Caco-2 (cell line): ENCODE measurements around the gene ARFGEF2. TPM values are rescaled to one million over a fixed set of nuclear protein-coding genes. Genes with fewer than 3 reads are reported as not detected.

ENCODE experiments used
- BruUV-seq: library from RNA; stranded (reverse); fragments of 400-500 nt; replicated peaks from 2 replicates; lab custom pipeline; 2021; lab: Mats Ljungman, UMichigan
- CTCF ChIA-PET: fragments of 300-600 bp; sonication (Branson Sonifier 250); formaldehyde crosslinking; loops from one replicate; lab custom pipeline; 2022; ENCODE audit warnings: antibody characterized with exemption; lab: Charles Lee
- POLR2A ChIA-PET: fragments of 300-600 bp; sonication (Branson Sonifier 250); formaldehyde crosslinking; loops from one replicate; lab custom pipeline; 2022; ENCODE audit warnings: antibody characterized with exemption; lab: Charles Lee
- DNase-seq, 2 experiments: peaks; one replicate each; pipeline versions ENCODE4 v3.0.0 to v3.0.0-alpha.2; 2020 to 2022
- H3K27me3 ChIP-seq: replicated peaks from 2 replicates; pipeline ENCODE4 v1.6.0; 2011; ENCODE audit warnings: low read length; ENCODE audit not compliant: control insufficient read depth, insufficient read depth
- H3K36me3 ChIP-seq: 2 replicates; pipeline ENCODE4 v1.5.1; 2011; ENCODE audit warnings: low read length; ENCODE audit not compliant: control insufficient read depth, insufficient read depth
- H3K4me1 ChIP-seq: fragments of 250-450 bp; sonication (Bioruptor Pico); 2 replicates; pipeline ENCODE4 v1.5.1; 2020; ENCODE audit warnings: mild to moderate bottlenecking
- H3K4me3 ChIP-seq: 2 replicates; pipeline ENCODE4 v1.5.1; 2011; ENCODE audit warnings: low read depth, mild to moderate bottlenecking, control low read depth, low read length
- H3K9me3 ChIP-seq: fragments of 250-450 bp; sonication (Bioruptor Pico); 2 replicates; pipeline ENCODE4 v1.5.1; 2020; ENCODE audit warnings: mild to moderate bottlenecking, moderate library complexity
- H3K27ac Mint-ChIP-seq: one replicate; pipeline ENCODE4 v1.8.0; 2022; ENCODE audit warnings: mixed read lengths; ENCODE audit not compliant: unreplicated experiment
- H3K27me3 Mint-ChIP-seq: one replicate; pipeline ENCODE4 v1.8.0; 2022; ENCODE audit warnings: mixed read lengths; ENCODE audit not compliant: insufficient read depth, unreplicated experiment
- H3K36me3 Mint-ChIP-seq: one replicate; pipeline ENCODE4 v1.8.0; 2022; ENCODE audit warnings: mild to moderate bottlenecking, mixed read lengths; ENCODE audit not compliant: insufficient read depth, unreplicated experiment
- H3K4me1 Mint-ChIP-seq: one replicate; pipeline ENCODE4 v1.8.0; 2022; ENCODE audit warnings: low read depth, mixed read lengths; ENCODE audit not compliant: unreplicated experiment
- H3K4me3 Mint-ChIP-seq: one replicate; pipeline ENCODE4 v1.8.0; 2022; ENCODE audit warnings: mild to moderate bottlenecking, moderate library complexity, mixed read lengths; ENCODE audit not compliant: unreplicated experiment
- H3K9me3 Mint-ChIP-seq: one replicate; pipeline ENCODE4 v1.8.0; 2022; ENCODE audit warnings: mixed read lengths; ENCODE audit not compliant: unreplicated experiment
- intact Hi-C: fragments of 100-400 bp; cut with micrococcal nuclease; formaldehyde crosslinking; loops from one replicate; pipeline ENCODE4 v1.10.0; 2022; ENCODE audit not compliant: unreplicated experiment
- total RNA-seq: library from RNA; stranded (reverse); gene quantifications from 2 replicates; pipeline ENCODE4 v1.2.3, GENCODE V29; 2022
- TF ChIP-seq, protein P1 (sequence below), 2 experiments: fragments of 200-600 bp in 1 of 2; IDR thresholded peaks; 1 replicate in 1 of 2; 2 replicates in 1 of 2; pipeline versions ENCODE4 v1.5.1 to v1.8.0; 2011 to 2022; ENCODE audit warnings: antibody characterized with exemption in 1 of 2, control low read depth in 1 of 2, inconsistent platforms in 1 of 2, low read depth in 1 of 2, low read length in 1 of 2, mild to moderate bottlenecking in 1 of 2, moderate library complexity in 1 of 2; ENCODE audit not compliant: insufficient read depth in 1 of 2, severe bottlenecking in 1 of 2, unreplicated experiment in 1 of 2

The ARFGEF2 gene
- total RNA-seq, 1 experiment from 2014 or later, result 78.8 TPM

DNA sequence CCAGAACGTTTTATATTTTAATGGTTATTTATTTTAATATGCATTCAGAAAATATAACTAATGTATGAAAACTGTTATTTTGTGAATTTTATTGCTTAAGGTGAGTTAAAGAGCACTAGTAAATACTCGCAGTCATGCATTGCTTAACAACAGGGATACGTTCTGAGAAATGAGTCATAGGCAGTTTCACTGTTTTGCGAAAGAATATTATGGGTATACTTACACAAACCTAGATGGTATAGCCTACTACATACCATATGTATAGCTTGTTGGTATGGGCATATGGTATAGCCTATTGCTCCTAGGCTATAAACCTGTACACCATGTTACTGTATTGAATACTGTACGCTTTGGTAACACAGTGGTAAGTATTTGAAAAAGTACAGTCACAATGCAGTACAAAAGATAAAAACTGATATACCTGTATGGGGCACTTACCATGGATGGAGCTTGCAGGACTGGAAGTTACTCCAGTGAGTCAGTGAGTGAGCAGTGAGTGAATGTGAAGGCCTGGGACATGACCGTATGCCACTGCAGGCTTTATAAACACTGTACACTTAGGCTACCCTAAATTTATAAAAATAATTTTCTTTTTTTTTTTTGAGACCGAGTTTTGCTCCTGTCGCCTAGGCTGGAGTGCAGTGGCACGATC, 38.5 kb downstream of the ARFGEF2 start:
- TF ChIP-seq, protein P1, sequence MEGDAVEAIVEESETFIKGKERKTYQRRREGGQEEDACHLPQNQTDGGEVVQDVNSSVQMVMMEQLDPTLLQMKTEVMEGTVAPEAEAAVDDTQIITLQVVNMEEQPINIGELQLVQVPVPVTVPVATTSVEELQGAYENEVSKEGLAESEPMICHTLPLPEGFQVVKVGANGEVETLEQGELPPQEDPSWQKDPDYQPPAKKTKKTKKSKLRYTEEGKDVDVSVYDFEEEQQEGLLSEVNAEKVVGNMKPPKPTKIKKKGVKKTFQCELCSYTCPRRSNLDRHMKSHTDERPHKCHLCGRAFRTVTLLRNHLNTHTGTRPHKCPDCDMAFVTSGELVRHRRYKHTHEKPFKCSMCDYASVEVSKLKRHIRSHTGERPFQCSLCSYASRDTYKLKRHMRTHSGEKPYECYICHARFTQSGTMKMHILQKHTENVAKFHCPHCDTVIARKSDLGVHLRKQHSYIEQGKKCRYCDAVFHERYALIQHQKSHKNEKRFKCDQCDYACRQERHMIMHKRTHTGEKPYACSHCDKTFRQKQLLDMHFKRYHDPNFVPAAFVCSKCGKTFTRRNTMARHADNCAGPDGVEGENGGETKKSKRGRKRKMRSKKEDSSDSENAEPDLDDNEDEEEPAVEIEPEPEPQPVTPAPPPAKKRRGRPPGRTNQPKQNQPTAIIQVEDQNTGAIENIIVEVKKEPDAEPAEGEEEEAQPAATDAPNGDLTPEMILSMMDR (IDR thresholded peaks at IDR 0.05; ENCODE audit: insufficient read depth in 1 of 2, low read depth in 1 of 2, low read length in 1 of 2, severe bottlenecking in 1 of 2, unreplicated experiment in 1 of 2), result no peak
- H3K4me3 Mint-ChIP-seq, result no peak overlapping the region
- peaks cover 65% of the 10 kb centered on the region for H3K36me3 Mint-ChIP-seq
- no peak overlapping the region for H3K4me3 ChIP-seq
- CTCF ChIA-PET, result no interaction called here
- intact Hi-C loops, result no loop called here
- BruUV-seq, result no TSS peak
- H3K9me3 Mint-ChIP-seq, result no peaks in the 10 kb centered on the region
- peaks cover 1% of the 10 kb centered on the region; the same call in 1 of the 2 replicates for H3K36me3 ChIP-seq
- H3K27me3 Mint-ChIP-seq, result no peaks in the 10 kb centered on the region
- no peaks in the 10 kb centered on the region for H3K4me1 ChIP-seq
- no peaks in the 10 kb centered on the region for H3K27me3 ChIP-seq
- no peaks in the 10 kb centered on the region for H3K4me1 Mint-ChIP-seq
- H3K27ac Mint-ChIP-seq, result no peak overlapping the region
- POLR2A ChIA-PET, result no interaction called here
- H3K9me3 ChIP-seq, result no peaks in the 10 kb centered on the region
- no peak for DNase-seq

DNA sequence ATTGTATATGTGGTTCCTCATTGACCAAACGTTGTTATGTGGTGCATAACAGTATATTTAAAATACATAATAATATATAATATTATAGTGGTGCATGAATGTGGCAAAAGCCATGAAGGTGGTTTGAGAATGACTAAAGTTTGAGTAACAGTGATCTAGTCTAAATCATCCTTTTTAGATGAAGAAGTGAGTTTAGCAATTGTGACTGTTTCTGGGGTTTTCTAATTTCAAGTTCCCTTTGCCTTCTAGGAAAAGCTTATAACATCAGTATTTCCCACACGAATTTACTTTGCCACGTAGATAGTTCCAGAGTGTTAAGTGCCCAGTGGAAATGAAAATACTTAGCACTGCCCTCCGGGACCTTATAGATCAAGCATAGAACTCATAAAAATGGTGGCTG, 40.9 kb downstream of the ARFGEF2 start:
- no peaks in the 10 kb centered on the region for H3K9me3 Mint-ChIP-seq
- no peaks in the 10 kb centered on the region for H3K9me3 ChIP-seq
- H3K36me3 Mint-ChIP-seq, result peaks cover 51% of the 10 kb centered on the region
- TF ChIP-seq, protein P1 (IDR thresholded peaks at IDR 0.05; ENCODE audit: insufficient read depth in 1 of 2, low read depth in 1 of 2, low read length in 1 of 2, severe bottlenecking in 1 of 2, unreplicated experiment in 1 of 2), result no peak
- intact Hi-C loops, result no loop called here
- H3K4me1 ChIP-seq, result no peaks in the 10 kb centered on the region
- no peak overlapping the region for H3K4me3 Mint-ChIP-seq
- BruUV-seq, result no TSS peak
- 0 out of 2 replicates have a peak, but pooled peaks cover 1% of the 10 kb centered on the region for H3K36me3 ChIP-seq
- H3K4me3 ChIP-seq, result no peak overlapping the region
- CTCF ChIA-PET, result no interaction called here
- POLR2A ChIA-PET, result no interaction called here
- DNase-seq, result no peak
- no peaks in the 10 kb centered on the region for H3K4me1 Mint-ChIP-seq
- no peaks in the 10 kb centered on the region for H3K27me3 Mint-ChIP-seq
- H3K27ac Mint-ChIP-seq, result no peak overlapping the region
- no peaks in the 10 kb centered on the region for H3K27me3 ChIP-seq

DNA sequence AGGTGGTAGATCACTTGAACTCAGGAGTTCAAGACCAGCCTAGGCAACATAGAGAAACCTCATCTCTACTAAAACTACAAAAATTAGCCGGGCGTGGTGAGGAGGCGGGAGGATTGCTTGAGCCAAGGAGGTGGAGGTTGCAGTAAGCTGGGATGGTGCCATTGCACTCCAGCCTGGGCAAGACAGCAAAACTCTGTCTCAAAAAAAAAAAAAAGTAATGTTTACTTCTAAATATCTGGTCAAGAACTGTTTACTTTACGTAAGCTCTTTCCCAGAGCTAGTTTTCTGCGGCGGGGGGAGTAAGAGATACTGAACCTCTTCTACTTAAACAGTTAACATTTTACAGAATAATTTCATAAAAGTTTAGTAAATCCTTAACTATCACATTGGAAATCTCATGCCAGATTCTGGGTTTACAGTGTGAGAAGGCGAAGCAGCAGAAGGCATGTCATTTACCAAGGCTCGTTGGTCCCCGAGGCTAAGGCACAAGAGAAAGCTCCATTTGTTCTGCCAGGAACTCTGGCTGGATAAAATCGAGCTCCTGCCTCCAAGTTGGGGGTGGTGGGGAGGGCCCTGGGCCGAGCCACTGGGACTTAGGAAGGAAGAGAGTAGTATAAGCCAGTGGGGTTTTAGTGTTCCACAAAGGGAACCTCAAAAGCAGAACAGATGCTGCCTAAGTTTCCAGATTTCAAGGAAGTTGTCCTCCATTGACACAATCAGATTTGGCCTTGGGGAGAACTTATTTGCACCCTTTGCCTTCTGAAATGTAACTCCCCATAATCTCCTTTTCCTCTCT, 41.7 kb downstream of the ARFGEF2 start:
- Histone ChIP-seq H3K36me3 (0 out of 2 replicates have a peak, but pooled peaks cover 1% of the 10 kb centered on the region), H3K9me3 (no peaks in the 10 kb centered on the region), H3K4me3 (no peak overlapping the region), H3K4me1 (no peaks in the 10 kb centered on the region), H3K27me3 (no peaks in the 10 kb centered on the region)
- intact Hi-C loops, result no loop called here
- POLR2A ChIA-PET, result no interaction called here
- Mint-ChIP-seq H3K27me3 (no peaks in the 10 kb centered on the region), H3K9me3 (no peaks in the 10 kb centered on the region), H3K36me3 (peaks cover 58% of the 10 kb centered on the region), H3K4me1 (no peaks in the 10 kb centered on the region), H3K4me3 (no peak overlapping the region), H3K27ac (no peak overlapping the region)
- TF ChIP-seq, protein P1 (IDR thresholded peaks at IDR 0.05; ENCODE audit: insufficient read depth in 1 of 2, low read depth in 1 of 2, low read length in 1 of 2, severe bottlenecking in 1 of 2, unreplicated experiment in 1 of 2), result no peak
- CTCF ChIA-PET, result interaction anchor here (0.6 kb wide), 1 partner anchor 157 kb away, joined by 3 read pairs; no protein-coding TSS in a partner anchor
- no TSS peak for BruUV-seq
- DNase-seq, result no peak
